Measurements from ENCODE around the gene AEBP2. TPM values are rescaled to one million over a fixed set of nuclear protein-coding genes. Genes with fewer than 3 reads are reported as not detected.
A peak's percentile ranks its signal among the peaks of the same experiment; 100 is the strongest.
"Not testable (repeated sequence)": the region's sequence is repeated elsewhere in the genome, so short reads cannot be mapped to it uniquely, and the experiment has no call there.

AEBP2 gene
- total RNA-seq (10 to 100 TPM; 23.0 to 31.6 (median 28.5) TPM), polyA plus RNA-seq (1 to 10 TPM; 5.7 to 8.4 TPM)
- long read RNA-seq, donor 1, full-length matches to known transcripts, result 16 of 21 reads
- long read RNA-seq, donor 1, partial matches to known transcripts, result 0 of 21 reads
- long read RNA-seq, donor 1, other reads (novel, unspliced or antisense), result 5 of 21 reads
- long read RNA-seq, donor 2, full-length matches to known transcripts, result 18 of 26 reads
- long read RNA-seq, donor 2, partial matches to known transcripts, result 3 of 26 reads
- long read RNA-seq, donor 2, other reads (novel, unspliced or antisense), result 5 of 26 reads
- long read RNA-seq, donor 3, full-length matches to known transcripts, result 2 of 19 reads
- long read RNA-seq, donor 3, partial matches to known transcripts, result 2 of 19 reads
- long read RNA-seq, donor 3, other reads (novel, unspliced or antisense), result 15 of 19 reads

GRCh38 chr12:19439059-19440018 lies at the start of gene AEBP2:
Gene AEBP2 (plus strand): TSS chr12:19439492. CDS start chr12:19439700, 208 bp downstream.
- Histone ChIP-seq H3K27me3 (no peaks in the 10 kb centered on the region), H3K9me3 (peaks cover 0 to 5% (median 0%) of the 10 kb centered on the region in 11 donors), H3K4me3 (peak within 1 kb of the TSS; percentile 79 to 100 (median 97)), H3K4me1 (peaks cover 1 to 38% (median 28%) of the 10 kb centered on the region in 9 donors), H3K27ac (peak within 1 kb of the TSS; percentile 67 to 96 (median 92)), H3K36me3 (peaks cover 0 to 11% (median 0%) of the 10 kb centered on the region in 9 donors)
- ATAC-seq (peak; percentile 97 to 98 (median 98)), DNase-seq (peak; percentile 95)
- TF ChIP-seq, protein P1, sequence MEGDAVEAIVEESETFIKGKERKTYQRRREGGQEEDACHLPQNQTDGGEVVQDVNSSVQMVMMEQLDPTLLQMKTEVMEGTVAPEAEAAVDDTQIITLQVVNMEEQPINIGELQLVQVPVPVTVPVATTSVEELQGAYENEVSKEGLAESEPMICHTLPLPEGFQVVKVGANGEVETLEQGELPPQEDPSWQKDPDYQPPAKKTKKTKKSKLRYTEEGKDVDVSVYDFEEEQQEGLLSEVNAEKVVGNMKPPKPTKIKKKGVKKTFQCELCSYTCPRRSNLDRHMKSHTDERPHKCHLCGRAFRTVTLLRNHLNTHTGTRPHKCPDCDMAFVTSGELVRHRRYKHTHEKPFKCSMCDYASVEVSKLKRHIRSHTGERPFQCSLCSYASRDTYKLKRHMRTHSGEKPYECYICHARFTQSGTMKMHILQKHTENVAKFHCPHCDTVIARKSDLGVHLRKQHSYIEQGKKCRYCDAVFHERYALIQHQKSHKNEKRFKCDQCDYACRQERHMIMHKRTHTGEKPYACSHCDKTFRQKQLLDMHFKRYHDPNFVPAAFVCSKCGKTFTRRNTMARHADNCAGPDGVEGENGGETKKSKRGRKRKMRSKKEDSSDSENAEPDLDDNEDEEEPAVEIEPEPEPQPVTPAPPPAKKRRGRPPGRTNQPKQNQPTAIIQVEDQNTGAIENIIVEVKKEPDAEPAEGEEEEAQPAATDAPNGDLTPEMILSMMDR (IDR thresholded peaks at IDR 0.05), result no peak
- intact Hi-C loops (cut with DNase I), result no loop called here
- WGBS, 2 donors, result 5 to 6% methylated on average over 67 to 101 of the region's 102 CpGs

DNA sequence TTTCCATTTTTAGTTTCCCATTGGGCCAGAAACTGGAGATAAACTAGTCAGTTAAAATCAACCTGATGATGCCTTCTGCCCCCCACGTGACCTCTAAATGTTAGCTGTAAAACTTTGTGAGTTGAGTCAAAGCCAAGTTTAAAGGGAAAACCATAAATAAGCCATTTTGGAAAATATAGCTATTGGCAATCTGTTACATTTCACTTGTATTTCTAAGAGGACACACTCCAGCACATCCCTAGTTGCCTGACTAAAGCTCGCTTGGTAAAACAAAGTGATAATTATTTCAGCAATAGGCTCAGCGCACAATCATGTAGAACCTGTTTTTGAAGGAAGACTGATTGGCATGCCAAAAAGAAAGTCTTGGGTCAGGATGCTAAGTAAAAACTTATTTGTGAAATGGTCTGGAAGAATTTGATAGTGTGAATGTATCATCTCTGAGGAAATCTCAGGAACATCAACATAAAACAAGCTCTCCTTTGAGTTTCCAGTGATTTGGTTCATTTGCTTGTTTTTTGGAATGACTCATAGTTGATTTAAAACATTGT lies 49.2 kb upstream of the AEBP2 start:
- DNase-seq (no peak), ATAC-seq (no peak)
- TF ChIP-seq, protein P1 (IDR thresholded peaks at IDR 0.05), result no peak
- 69 to 83% methylated on average over 3 of the region's 3 CpGs for WGBS, 2 donors
- H3K4me1 ChIP-seq, result peaks cover 0 to 6% (median 0%) of the 10 kb centered on the region in 9 donors
- intact Hi-C loops (cut with DNase I), result no loop called here
- no peaks in the 10 kb centered on the region for H3K36me3 ChIP-seq
- no peak overlapping the region for H3K4me3 ChIP-seq
- no peaks in the 10 kb centered on the region for H3K27me3 ChIP-seq
- no peak overlapping the region for H3K27ac ChIP-seq
- H3K9me3 ChIP-seq, result no peaks in the 10 kb centered on the region

- ATAC-seq; H3K4me1 ChIP-seq; H3K4me3 ChIP-seq; H3K27me3 ChIP-seq; H3K9me3 ChIP-seq; DNase-seq; H3K36me3 ChIP-seq; H3K27ac ChIP-seq; intact Hi-C loops (cut with DNase I): not testable (repeated sequence)
- 81 to 87% methylated on average over 8 of the region's 8 CpGs for WGBS, 2 donors
Measured at GRCh38 chr12:19392644-19393043, 46.6 kb upstream of the AEBP2 start.

- Histone ChIP-seq H3K4me1 (peaks cover 0 to 6% (median 0%) of the 10 kb centered on the region in 9 donors), H3K36me3 (no peaks in the 10 kb centered on the region), H3K4me3 (no peak overlapping the region), H3K27ac (no peak overlapping the region), H3K9me3 (no peaks in the 10 kb centered on the region), H3K27me3 (no peaks in the 10 kb centered on the region)
- WGBS, 2 donors, result 61 to 66% methylated on average over 2 of the region's 2 CpGs
- intact Hi-C loops (cut with DNase I), result no loop called here
- TF ChIP-seq, protein P1 (IDR thresholded peaks at IDR 0.05), result no peak
- no peak for DNase-seq
- ATAC-seq, result peak in 6 of 8 donors; percentile 16 to 71 (median 63)
Measured at GRCh38 chr12:19394385-19394784, 44.9 kb upstream of the AEBP2 start.

All from heart right ventricle (tissue), 16 donors.